Fibroblast of pulmonary artery (primary cell): ENCODE data around the gene CPVL.

Experiments used
- DNase-seq: peaks from one replicate; pipeline ENCODE4 v3.0.0-alpha.2; 2010; ENCODE audit warnings: low read depth
- H3K4me3 ChIP-seq: replicated peaks from 2 replicates; pipeline ENCODE4 v1.5.1; 2011; ENCODE audit warnings: low read depth, mild to moderate bottlenecking, control low read depth, low read length, moderate library complexity
- CTCF ChIP-seq: IDR thresholded peaks from 2 replicates; pipeline ENCODE4 v1.5.1; 2011; ENCODE audit warnings: mild to moderate bottlenecking, control low read depth, low read length, inconsistent platforms; ENCODE audit errors: missing control alignments

The CPVL gene

GRCh38 chr7:29126804-29127203 is 19.5 kb downstream of the CPVL start:
- DNase-seq = no peak
- no peak for TF ChIP-seq CTCF
- H3K4me3 ChIP-seq = no peak overlapping the region

GRCh38 chr7:29123626-29124190 is 22.6 kb downstream of the CPVL start:
- no peak for DNase-seq
- TF ChIP-seq CTCF = no peak
- no peak overlapping the region for H3K4me3 ChIP-seq

GRCh38 chr7:29122759-29123158 is 23.6 kb downstream of the CPVL start:
- no peak for DNase-seq
- H3K4me3 ChIP-seq = no peak overlapping the region
- no peak for TF ChIP-seq CTCF

GRCh38 chr7:29122081-29122480 is 24.3 kb downstream of the CPVL start:
- no peak for TF ChIP-seq CTCF
- H3K4me3 ChIP-seq = no peak overlapping the region
- DNase-seq = no peak

- TF ChIP-seq CTCF = no peak
- no peak overlapping the region for H3K4me3 ChIP-seq
- no peak for DNase-seq
Observed at GRCh38 chr7:29120955-29121354, 25.4 kb downstream of the CPVL start.

GRCh38 chr7:29119538-29119937 is 26.8 kb downstream of the CPVL start:
- H3K4me3 ChIP-seq = no peak overlapping the region
- TF ChIP-seq CTCF = no peak

More at GRCh38 chr7:29119538-29119937, 26.8 kb downstream of the CPVL start:
- DNase-seq = no peak
